HG03571 (cell line): ENCODE measurements around the gene USP1.

ENCODE experiments used
- ATAC-seq: cut with Tn5 transposase; IDR thresholded peaks from one replicate; pipeline ENCODE4 v1.9.1; 2021; ENCODE audit not compliant: unreplicated experiment

Gene USP1

GRCh38 chr1:62481681-62482080, 44.8 kb downstream of the USP1 start:
- ATAC-seq: no peak

- ATAC-seq: no peak
Observed at GRCh38 chr1:62484824-62485468, 48.1 kb downstream of the USP1 start.

GRCh38 chr1:62487956-62488355, 51.1 kb downstream of the USP1 start:
- no peak for ATAC-seq

GRCh38 chr1:62492521-62492920, 55.7 kb downstream of the USP1 start:
- ATAC-seq: no peak

- no peak for ATAC-seq
Observed at GRCh38 chr1:62493656-62494055, 56.8 kb downstream of the USP1 start.

GRCh38 chr1:62494137-62494536, 57.3 kb downstream of the USP1 start:
- no peak for ATAC-seq

GRCh38 chr1:62500210-62500609, 63.4 kb downstream of the USP1 start:
- no peak for ATAC-seq
